T-helper 2 cell (primary cell): ENCODE data around the gene NCOA6.
A peak's percentile ranks its signal among the peaks of the same experiment; 100 is the strongest.
"Not testable (repeated sequence)": the region's sequence is repeated elsewhere in the genome, so short reads cannot be mapped to it uniquely, and the experiment has no call there.

Source experiments
- DNase-seq, 5 experiments: peaks; one replicate each; pipeline versions ENCODE4 v3.0.0 to v3.0.0-alpha.2; 2012 to 2022

Gene NCOA6

DNA sequence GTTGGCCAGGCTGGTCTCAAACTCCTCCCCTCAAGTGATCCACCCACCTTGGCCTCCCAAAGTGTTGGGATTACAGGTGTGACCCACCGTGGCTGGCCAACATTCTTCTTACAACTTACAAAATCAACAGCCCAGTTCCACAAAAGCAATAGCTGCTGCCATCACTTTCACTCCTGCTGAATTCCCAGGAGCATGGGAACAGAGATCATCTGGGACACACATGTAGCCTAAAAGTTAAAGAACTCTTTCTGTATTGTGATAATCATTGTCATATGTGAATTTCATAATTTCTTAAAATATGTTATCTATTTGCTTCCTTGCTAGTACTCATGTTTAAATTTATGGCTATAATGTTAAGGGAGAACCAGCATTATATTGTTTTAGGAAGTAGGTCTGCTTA, 51.7 kb downstream of the NCOA6 start:
- no peak for DNase-seq

GRCh38 chr20:34772437-34772836, 53.0 kb downstream of the NCOA6 start:
- DNase-seq, result no peak

GRCh38 chr20:34771680-34772081, 53.8 kb downstream of the NCOA6 start:
- no peak for DNase-seq

GRCh38 chr20:34768096-34768495, 57.4 kb downstream of the NCOA6 start:
- no peak for DNase-seq

DNA sequence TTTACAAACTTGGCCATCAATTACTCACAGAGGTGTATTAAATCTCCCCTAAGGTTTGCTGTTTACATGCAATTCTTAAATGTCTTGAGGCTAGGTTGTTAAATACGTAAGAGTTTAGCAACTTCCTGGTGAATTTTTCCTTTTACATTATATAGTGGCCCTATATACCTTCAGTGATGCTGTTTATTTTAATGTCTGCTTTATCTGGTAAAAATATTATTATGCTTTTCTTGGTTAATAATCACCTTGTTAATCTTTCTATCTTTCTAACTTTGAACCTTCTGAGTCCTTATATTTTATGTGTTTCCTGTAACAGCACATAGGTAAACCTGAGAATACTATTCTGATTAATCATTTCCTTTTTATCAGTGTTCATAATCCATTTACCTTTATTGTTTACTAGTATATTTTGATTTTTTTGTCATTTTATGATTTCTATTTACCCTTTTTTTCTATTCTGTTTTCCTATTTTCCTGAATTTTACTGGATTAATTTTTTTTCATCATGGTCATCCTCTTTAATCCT, 63.4 kb downstream of the NCOA6 start:
- DNase-seq, result no peak

- no peak for DNase-seq
Observed at GRCh38 chr20:34755367-34755766, 70.1 kb downstream of the NCOA6 start.

GRCh38 chr20:34754611-34755010, 70.8 kb downstream of the NCOA6 start:
- DNase-seq, result no peak

GRCh38 chr20:34753706-34754461, 71.6 kb downstream of the NCOA6 start:
- DNase-seq, result no peak

GRCh38 chr20:34751453-34751852, 74.0 kb downstream of the NCOA6 start:
- no peak for DNase-seq

- DNase-seq, result no peak
Observed at GRCh38 chr20:34750484-34750883, 75.0 kb downstream of the NCOA6 start.

- DNase-seq, result no peak
Observed at GRCh38 chr20:34748709-34749108, 76.7 kb downstream of the NCOA6 start.

DNA sequence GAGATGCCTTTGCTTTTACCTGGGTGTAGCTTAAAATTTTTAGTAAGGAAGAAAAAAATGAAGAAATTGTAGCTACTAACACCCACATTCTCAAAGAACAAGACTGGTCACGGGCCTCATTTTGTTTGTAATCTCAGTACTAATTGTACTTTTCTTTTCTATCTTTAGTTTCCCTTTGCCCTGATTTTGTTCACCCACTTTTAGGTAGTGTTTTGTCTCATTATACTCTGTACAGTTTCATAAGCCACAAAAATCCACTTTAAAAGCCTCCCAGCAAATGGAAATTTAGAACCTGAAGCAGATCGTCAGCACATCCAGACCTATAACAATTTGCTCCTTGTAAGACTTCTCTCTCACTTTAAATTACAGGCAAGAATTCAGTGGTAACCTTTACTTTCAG, 78.0 kb downstream of the NCOA6 start:
- peak in 1 of 5 experiments; percentile 15 for DNase-seq

DNA sequence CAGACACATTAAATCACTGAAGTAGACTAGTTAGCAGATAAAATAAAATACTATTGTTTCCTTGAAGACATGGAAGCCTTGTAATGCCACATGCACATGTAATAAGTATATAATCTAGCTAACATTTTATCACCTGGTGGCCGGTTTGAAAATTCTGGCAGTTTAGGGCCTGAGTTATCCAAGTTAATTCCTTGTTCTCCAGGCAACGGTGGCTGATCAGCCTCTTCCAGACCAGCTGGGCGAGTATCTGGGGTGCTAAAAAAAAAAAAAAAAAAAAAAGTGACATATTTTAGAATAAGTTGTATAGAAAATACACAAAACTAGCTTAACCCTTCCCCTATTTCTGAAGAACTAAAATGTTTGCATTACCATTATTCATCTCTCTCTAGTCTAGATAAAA, 78.8 kb downstream of the NCOA6 start:
- DNase-seq, result no peak

GRCh38 chr20:34744847-34745246, 80.6 kb downstream of the NCOA6 start:
- DNase-seq, result no peak

GRCh38 chr20:34744340-34744739, 81.1 kb downstream of the NCOA6 start:
- DNase-seq, result no peak

GRCh38 chr20:34743039-34743438, 82.4 kb downstream of the NCOA6 start:
- DNase-seq, result peak in 1 of 5 experiments; percentile 62

DNA sequence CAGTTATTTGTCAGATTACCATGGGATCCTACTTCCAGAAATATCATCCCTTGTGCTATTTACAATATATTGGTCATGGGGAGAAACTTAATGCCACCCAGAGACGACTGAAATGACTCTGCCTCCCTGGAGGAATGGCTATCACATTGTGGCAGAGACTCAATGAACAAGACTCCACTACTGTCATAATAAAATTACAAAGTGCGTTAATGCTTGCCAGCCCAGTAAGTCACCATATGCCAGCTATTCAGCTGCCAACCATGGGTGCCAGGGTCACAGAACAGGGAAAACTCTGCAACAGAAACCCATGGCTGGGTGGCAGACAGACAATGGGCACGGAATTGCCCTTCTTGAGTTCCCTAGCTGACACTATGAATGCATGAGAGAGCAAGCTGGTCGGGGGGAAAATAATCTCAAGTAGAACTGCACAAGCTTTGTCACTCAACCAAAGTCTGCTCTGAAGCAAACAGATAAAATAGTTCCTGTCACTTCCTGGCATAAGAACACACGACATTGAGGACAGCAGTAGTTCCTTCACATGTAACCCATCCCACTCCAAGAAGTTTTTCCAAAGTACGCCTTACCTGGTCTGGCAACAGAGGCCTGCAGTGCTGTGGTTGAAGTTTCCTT, 89.2 kb downstream of the NCOA6 start:
- no peak for DNase-seq

DNA sequence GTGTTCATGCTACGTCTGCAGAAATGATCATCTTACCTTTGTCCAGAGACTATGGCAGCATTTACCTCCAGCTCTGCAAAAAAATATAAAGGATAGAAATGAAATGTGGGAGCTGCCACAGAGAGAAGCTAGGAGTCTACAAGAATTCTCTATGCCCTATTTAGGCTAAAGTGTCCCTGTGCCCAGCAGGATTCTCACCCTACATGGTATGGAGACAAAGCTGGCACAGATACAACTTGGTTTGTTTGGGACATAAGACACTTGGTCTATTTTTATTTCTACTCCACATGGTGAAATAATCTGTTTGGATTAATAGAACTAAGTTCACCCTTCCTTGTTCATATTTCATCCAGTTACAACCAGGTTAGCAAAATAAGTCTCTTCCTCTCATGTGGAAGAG, 92.9 kb downstream of the NCOA6 start:
- no peak for DNase-seq

DNA sequence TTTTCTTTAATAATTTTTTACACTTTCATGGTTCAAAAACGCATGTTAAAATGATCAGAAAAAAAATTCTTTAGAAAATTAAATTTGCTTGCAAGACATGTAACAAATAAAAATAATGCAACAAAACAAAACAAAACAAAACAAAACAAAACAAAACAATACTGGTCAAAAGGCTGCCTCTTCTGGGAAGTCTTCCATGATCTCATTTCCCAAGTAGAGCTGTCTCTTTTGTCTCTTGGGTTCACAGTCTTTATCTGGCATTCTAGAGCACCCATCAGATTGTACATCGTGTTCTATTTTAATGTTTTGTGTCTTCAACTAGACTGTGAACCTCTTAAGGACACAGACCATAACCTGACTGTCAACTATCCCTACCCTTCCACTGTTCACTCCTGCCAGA, 96.0 kb downstream of the NCOA6 start:
- no peak for DNase-seq

DNA sequence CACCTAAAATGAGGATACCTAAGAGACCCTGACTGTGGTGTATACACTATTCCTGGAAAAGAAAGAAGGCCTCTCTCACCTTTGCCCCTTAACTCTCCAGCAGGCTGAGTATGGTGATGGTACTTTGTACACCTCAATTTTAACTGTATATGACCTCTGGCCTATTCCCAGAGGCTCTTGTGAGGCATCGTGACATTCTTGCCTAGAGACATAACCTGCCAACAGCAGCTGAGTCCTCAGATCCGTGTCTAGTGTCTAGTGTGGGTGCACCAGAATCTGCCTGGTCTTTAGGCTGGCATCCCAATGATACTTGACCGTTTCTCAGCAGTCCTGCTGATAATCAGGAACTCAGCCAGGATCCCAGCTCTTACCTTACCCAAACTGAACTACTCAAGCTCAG, 101.3 kb downstream of the NCOA6 start:
- no peak for DNase-seq

DNA sequence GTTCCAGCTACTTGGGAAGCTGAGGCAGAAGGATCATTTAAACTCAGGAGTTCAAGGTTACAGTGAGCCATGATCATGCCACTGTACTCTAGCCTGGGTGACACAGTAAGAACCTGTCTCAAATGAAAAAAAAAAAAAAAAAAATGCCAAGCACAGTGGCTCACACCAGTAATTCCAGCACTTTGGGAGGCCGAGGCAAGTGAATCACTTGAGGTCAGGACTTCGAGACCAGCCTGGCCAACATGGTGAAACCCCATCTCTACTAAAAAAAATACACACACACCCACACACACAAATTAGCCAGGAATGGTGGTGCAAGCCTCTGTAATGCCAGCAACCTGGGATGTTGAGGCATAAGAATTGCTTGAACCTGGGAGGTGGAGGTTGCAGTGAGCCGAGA, 102.9 kb downstream of the NCOA6 start:
- not testable (repeated sequence) for DNase-seq

- no peak for DNase-seq
Observed at GRCh38 chr20:34720266-34720665, 105.2 kb downstream of the NCOA6 start.

DNA sequence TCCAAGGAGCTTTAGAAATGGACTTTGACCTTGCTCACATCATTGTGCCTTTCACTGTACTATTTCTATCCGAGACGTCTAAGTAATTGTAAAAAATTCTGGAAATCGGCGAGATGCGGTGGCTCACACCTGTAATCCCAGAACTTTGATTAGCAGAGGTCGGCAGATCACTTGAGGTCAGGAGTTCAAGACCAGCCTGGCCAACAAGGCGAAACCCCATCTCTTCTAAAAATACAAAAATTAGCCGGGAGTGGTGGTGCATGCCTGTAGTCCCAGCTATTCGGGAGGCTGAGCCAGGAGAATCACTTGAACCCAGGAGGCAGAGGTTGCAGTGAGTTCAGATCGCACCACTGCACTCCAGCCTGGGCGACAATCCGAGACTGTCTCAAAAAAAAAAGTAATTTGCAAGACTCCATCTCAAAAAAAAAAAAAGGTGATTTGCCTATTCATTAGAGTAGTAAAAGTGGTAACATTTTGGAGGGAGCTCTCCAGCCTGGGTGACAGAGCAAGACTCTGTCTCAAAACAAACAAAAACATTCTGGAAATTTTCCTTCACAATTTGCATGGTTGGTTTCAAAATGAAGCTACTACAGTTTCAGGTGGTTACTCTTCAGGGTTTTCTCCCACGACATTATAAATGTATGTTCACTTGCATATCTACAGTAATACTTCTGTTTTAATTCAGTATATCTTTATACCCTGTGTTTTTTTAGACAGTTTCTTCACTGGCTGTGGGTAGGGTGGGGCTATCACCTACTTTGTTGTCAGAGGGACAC, 106.0 kb downstream of the NCOA6 start:
- peak in 1 of 5 experiments; percentile 77 for DNase-seq
